Thyroid gland (tissue), 4 donors: Measurements from ENCODE around the gene SUGCT. TPM values are rescaled to one million over a fixed set of nuclear protein-coding genes. Genes with fewer than 3 reads are reported as not detected.

Experiments
- DNase-seq, 2 donors: peaks; one replicate each; pipeline ENCODE4 v3.0.0-alpha.2; 2019
- H3K27ac ChIP-seq, 3 donors: fragments of 200-600 bp; sonication (generic); 1 replicate in 2 of 3; 2 replicates in 1 of 3; pipeline ENCODE4 v1.5.1; 2016 to 2019; ENCODE audit warnings: mild to moderate bottlenecking in 1 of 3, moderate library complexity in 1 of 3
- H3K27me3 ChIP-seq: fragments of 200-600 bp; sonication (generic); one replicate; pipeline ENCODE4 v1.5.1; 2019
- H3K36me3 ChIP-seq, 2 donors: fragments of 200-600 bp; sonication (generic); one replicate each; pipeline ENCODE4 v1.5.1; 2016 to 2019
- H3K4me1 ChIP-seq, 2 donors: fragments of 200-600 bp; sonication (generic); one replicate each; pipeline ENCODE4 v1.5.1; 2017 to 2019
- H3K4me3 ChIP-seq, 3 donors: fragments of 200-600 bp; sonication (generic); replicated peaks in 1 of 3; 1 replicate in 2 of 3; 2 replicates in 1 of 3; pipeline ENCODE4 v1.5.1; 2016; ENCODE audit warnings: mild to moderate bottlenecking in 1 of 3
- H3K9me3 ChIP-seq: fragments of 200-600 bp; sonication (generic); one replicate; pipeline ENCODE4 v1.5.1; 2017
- POLR2A ChIP-seq, 2 donors: fragments of 450-650 bp; IDR thresholded peaks; one replicate each; pipeline ENCODE4 v1.6.1; 2017; ENCODE audit warnings: antibody characterized with exemption in 2 of 2, mild to moderate bottlenecking in 2 of 2, moderate library complexity in 1 of 2
- WGBS, 2 donors: methylation state at CpG; one replicate each; pipeline ENCODE4 v1.1.5; 2017; 5-methylcytosine and 5-hydroxymethylcytosine counted together
- intact Hi-C: fragments of 100-400 bp; cut with DNase I; formaldehyde crosslinking; loops from one replicate; pipeline ENCODE4 v1.15.1; 2023
- total RNA-seq, 4 donors: library from RNA; depleted of rRNA; stranded (reverse); fragments of >200 nt; gene quantifications; one replicate each; pipeline ENCODE4 v1.2.3, GENCODE V29; 2016
- TF ChIP-seq, protein P1 (sequence below), 6 experiments: fragments of 200-600 bp in 3 of 6; fragments of 450-650 bp in 3 of 6; sonication (generic) in 3 of 6; IDR thresholded peaks; one replicate each; pipeline ENCODE4 v1.5.1; 2016 to 2019; ENCODE audit warnings: antibody characterized with exemption in 6 of 6, mild to moderate bottlenecking in 2 of 6, inconsistent platforms in 1 of 6, moderate library complexity in 1 of 6

Gene SUGCT
- total RNA-seq, 4 donors from 2014 or later = 1.3 to 15.2 (median 3.2) TPM

DNA sequence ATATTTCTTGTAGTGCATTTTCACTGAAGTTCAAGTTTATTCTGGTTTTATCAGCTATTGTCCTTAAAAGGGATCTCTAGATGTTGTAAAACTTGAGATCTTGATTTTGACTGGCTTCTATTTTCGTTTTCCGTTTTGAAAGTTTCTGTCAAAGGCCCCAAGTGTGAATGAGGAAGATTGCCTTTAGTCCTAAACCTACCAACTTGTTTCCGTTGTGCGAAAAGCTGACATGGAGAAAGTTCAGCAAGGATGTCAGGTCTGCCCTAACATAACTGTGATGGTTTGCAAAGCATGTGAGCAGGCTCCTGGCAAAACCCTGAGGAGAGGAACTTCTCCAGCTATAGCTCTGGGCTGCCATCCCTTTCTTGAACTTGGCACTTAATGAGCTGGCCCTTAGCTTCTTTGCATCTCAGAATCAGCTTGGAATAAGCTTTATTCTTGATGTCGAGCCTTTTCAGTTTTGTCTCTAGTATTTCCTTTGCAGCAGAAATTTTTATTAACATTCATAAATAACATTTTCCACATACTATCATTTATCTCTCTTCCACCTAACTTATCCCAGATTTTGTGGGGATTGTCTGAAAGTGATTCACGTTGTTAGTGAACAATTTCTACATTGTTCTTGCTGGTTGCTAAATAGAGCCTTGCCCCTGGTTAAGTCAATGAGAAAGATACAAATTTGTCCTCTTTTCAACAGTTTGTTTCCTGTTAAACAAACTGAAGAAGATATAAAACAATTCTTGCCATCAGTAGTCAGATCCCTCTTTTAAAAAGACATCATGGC lies 559.4 kb downstream of the SUGCT start:
- Histone ChIP-seq H3K4me1 (no peaks in the 10 kb centered on the region), H3K27ac (no peak overlapping the region), H3K4me3 (no peak overlapping the region), H3K9me3 (no peaks in the 10 kb centered on the region), H3K27me3 (no peaks in the 10 kb centered on the region), H3K36me3 (no peaks in the 10 kb centered on the region)
- DNase-seq = no peak
- 71 to 77% methylated on average over 6 of the region's 6 CpGs for WGBS, 2 donors
- TF ChIP-seq, protein P1, sequence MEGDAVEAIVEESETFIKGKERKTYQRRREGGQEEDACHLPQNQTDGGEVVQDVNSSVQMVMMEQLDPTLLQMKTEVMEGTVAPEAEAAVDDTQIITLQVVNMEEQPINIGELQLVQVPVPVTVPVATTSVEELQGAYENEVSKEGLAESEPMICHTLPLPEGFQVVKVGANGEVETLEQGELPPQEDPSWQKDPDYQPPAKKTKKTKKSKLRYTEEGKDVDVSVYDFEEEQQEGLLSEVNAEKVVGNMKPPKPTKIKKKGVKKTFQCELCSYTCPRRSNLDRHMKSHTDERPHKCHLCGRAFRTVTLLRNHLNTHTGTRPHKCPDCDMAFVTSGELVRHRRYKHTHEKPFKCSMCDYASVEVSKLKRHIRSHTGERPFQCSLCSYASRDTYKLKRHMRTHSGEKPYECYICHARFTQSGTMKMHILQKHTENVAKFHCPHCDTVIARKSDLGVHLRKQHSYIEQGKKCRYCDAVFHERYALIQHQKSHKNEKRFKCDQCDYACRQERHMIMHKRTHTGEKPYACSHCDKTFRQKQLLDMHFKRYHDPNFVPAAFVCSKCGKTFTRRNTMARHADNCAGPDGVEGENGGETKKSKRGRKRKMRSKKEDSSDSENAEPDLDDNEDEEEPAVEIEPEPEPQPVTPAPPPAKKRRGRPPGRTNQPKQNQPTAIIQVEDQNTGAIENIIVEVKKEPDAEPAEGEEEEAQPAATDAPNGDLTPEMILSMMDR (IDR thresholded peaks at IDR 0.05) = no peak
- TF ChIP-seq POLR2A (IDR thresholded peaks at IDR 0.05) = no peak
- intact Hi-C loops = no loop called here

DNA sequence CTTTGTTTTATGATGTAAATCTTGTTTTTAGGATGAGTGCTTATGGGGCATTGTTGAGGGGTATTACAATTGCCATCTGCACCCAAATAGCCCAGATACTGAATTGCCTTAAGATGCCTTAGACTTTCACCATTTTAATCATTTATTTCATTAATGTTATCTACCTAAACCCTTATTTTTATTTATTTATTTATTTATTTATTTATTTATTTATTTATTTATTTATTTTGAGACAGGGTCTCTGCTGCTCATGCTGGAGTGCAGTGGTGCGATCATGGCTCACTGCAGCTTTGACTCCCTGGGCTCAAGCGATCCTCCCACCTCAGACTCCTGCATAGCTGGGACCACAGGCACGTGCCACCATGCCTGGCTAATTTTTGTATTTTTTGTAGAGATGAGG lies 560.2 kb downstream of the SUGCT start:
- no peaks in the 10 kb centered on the region for H3K9me3 ChIP-seq
- no peak overlapping the region for H3K4me3 ChIP-seq
- WGBS, 2 donors = 91 to 97% methylated on average over 3 of the region's 3 CpGs
- intact Hi-C loops = no loop called here
- DNase-seq = no peak
- H3K27me3 ChIP-seq = no peaks in the 10 kb centered on the region
- no peaks in the 10 kb centered on the region for H3K4me1 ChIP-seq
- no peak overlapping the region for H3K27ac ChIP-seq
- no peaks in the 10 kb centered on the region for H3K36me3 ChIP-seq
- no peak for TF ChIP-seq POLR2A (IDR thresholded peaks at IDR 0.05)
- TF ChIP-seq, protein P1 (IDR thresholded peaks at IDR 0.05) = no peak

DNA sequence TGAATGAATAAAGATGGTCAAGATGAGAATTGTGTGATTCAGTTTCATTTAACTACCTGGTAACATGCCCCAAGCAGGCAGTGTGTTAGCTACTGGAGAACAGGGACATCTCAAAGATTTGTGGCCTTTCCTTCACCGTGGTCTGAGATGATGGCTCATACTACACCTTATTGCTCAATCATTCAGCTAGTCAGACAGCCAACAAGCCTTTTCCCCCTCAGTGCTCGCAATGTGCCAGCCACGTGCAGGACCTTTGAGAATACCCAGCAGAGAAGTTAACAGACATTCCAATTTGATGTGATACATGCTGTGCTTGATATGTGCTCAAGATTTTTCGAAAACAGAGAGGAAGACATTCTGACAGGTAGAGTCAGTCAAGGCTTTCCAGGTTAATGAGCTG lies 562.8 kb downstream of the SUGCT start:
- Histone ChIP-seq H3K27ac (no peak overlapping the region), H3K4me3 (no peak overlapping the region), H3K27me3 (no peaks in the 10 kb centered on the region), H3K36me3 (no peaks in the 10 kb centered on the region), H3K4me1 (no peaks in the 10 kb centered on the region), H3K9me3 (no peaks in the 10 kb centered on the region)
- 92 to 96% methylated on average over 4 of the region's 4 CpGs for WGBS, 2 donors
- intact Hi-C loops = no loop called here
- TF ChIP-seq, protein P1 (IDR thresholded peaks at IDR 0.05) = no peak
- TF ChIP-seq POLR2A (IDR thresholded peaks at IDR 0.05) = no peak
- no peak for DNase-seq

DNA sequence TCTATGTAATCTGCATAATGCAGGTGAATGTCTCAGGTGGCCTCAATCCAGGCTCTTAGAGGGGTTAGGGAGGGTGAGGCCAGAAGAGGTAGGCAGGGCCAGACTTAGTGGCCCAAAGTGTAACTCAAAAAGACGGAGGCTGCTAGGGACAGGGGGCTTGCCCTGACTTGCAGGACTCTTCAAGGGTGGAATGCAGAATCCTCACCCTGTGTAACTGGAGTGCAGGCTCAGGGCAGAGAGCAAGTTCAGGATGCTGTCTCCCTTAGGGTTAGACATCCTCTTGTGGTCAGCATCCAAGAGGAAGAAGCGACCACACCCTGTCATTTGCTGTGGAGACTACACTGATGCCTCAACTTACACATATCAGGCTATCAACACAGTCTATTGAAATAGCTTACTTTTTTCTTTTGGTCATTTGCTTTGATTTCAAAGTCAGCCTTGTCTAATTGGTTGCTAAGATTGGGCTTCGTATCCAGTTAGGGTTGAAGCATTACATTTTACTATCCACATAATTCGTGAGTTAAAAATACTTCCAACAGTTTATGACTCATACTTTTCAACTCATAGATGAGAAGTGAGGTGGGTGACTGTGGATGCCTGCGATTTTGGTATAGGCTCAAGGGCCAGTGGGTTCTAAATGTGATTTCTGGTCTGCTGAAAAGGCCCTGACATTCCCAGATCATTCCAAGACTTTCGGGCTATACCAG lies 563.6 kb downstream of the SUGCT start:
- no peak overlapping the region for H3K4me3 ChIP-seq
- DNase-seq = no peak
- no peaks in the 10 kb centered on the region for H3K27me3 ChIP-seq
- no peaks in the 10 kb centered on the region for H3K4me1 ChIP-seq
- H3K36me3 ChIP-seq = no peaks in the 10 kb centered on the region
- WGBS, 2 donors = 92 to 94% methylated on average over 6 of the region's 6 CpGs
- intact Hi-C loops = no loop called here
- H3K9me3 ChIP-seq = no peaks in the 10 kb centered on the region
- no peak for TF ChIP-seq POLR2A (IDR thresholded peaks at IDR 0.05)
- TF ChIP-seq, protein P1 (IDR thresholded peaks at IDR 0.05) = no peak
- no peak overlapping the region for H3K27ac ChIP-seq

DNA sequence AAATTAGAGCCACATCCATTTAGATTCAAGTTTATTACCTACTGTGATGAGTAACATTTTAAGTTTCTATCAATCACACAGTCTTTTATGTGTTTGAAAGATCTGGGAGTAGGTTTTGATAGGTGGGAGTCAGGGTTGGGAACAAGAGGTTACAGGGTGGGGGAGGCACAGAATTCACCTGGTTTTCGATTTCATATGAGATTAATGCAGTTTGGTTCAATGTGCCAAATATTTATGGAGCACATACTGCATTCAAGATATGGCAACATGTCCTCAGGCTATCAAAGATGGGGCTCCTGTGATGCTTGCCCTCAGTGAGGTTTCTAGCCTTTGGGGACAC lies 564.1 kb downstream of the SUGCT start:
- Histone ChIP-seq H3K4me3 (no peak overlapping the region), H3K4me1 (no peaks in the 10 kb centered on the region), H3K36me3 (no peaks in the 10 kb centered on the region), H3K9me3 (no peaks in the 10 kb centered on the region), H3K27ac (no peak overlapping the region), H3K27me3 (no peaks in the 10 kb centered on the region)
- DNase-seq = no peak
- 89 to 90% methylated on average over 1 of the region's 1 CpG for WGBS, 2 donors
- TF ChIP-seq, protein P1 (IDR thresholded peaks at IDR 0.05) = no peak
- no peak for TF ChIP-seq POLR2A (IDR thresholded peaks at IDR 0.05)
- intact Hi-C loops = no loop called here
